ENCODE results near the gene TMEM45A. TPM values are rescaled to one million over a fixed set of nuclear protein-coding genes. Genes with fewer than 3 reads are reported as not detected.
A peak's percentile ranks its signal among the peaks of the same experiment; 100 is the strongest.

TMEM45A gene
- total and polyA plus RNA-seq, 7 donors = 1.5 to 5.4 (median 1.7) TPM

DNA sequence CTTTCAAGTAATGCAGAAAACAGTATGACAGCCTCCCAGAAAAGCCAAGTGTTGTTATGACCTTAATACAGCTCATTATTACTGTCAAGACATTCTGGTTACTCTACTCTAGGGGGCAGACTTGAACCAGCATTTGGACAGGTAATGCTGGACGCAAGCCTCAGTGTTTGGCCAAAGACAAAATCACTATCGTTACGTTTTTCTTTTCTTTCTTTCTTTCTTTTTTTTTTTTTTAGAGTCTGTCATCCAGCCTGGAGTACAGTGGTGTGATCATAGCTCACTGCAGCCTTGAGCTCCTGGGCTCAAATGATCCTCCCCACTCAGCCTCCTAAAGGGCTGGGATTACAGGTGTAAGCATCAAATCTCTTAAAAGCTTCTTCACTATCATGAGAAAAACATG, 29.4 kb upstream of the TMEM45A start:
- Histone ChIP-seq H3K4me3 (no peak overlapping the region), H3K9me3 (no peaks in the 10 kb centered on the region), H3K4me1 (no peaks in the 10 kb centered on the region), H3K36me3 (ENCODE audit: insufficient read depth in 1 of 2, low read depth in 1 of 2) (no peaks in the 10 kb centered on the region), H3K27me3 (ENCODE audit: insufficient read depth in 3 of 3, low read length in 2 of 3) (no peaks in the 10 kb centered on the region), H3K27ac (no peak overlapping the region)
- WGBS, 3 donors = 3 to 7% (median 6%) methylated on average over 3 of the region's 3 CpGs
- no peak for DNase-seq
- ATAC-seq = peak; percentile 68 to 90 (median 76)
- TF ChIP-seq, protein P1, sequence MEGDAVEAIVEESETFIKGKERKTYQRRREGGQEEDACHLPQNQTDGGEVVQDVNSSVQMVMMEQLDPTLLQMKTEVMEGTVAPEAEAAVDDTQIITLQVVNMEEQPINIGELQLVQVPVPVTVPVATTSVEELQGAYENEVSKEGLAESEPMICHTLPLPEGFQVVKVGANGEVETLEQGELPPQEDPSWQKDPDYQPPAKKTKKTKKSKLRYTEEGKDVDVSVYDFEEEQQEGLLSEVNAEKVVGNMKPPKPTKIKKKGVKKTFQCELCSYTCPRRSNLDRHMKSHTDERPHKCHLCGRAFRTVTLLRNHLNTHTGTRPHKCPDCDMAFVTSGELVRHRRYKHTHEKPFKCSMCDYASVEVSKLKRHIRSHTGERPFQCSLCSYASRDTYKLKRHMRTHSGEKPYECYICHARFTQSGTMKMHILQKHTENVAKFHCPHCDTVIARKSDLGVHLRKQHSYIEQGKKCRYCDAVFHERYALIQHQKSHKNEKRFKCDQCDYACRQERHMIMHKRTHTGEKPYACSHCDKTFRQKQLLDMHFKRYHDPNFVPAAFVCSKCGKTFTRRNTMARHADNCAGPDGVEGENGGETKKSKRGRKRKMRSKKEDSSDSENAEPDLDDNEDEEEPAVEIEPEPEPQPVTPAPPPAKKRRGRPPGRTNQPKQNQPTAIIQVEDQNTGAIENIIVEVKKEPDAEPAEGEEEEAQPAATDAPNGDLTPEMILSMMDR (IDR thresholded peaks at IDR 0.05) = peak; percentile 64
- intact Hi-C loops (cut with DNase I) = loop anchor here (2.0 to 10.0 kb wide), 4 partner anchors 128 to 734 kb away; no protein-coding TSS in a partner anchor

DNA sequence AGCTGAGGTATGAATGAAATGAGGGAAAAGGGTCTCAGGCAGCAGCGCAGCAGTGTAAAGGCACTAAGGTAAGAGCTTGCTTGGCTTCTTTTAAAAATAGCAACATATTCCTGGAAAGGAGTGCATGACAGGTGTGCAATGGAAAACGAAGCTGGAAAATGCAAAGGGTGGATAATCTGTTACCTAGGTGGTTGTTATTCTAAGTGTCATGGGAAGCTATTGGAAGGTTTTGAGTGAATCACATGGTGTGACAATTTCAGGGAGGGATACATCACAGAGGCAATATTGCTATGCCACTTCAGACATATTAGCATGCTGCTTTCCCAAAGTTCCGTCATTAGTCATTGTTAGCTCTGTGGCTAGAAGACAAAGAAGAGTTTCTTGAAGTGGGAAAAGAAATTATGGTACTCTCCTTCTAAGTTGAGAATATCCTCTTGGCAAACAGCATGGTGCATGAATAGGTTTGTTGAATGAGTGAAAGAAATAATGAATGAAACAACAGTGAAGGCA, 28.7 kb upstream of the TMEM45A start:
- no peak for ATAC-seq
- H3K36me3 ChIP-seq (ENCODE audit: insufficient read depth in 1 of 2, low read depth in 1 of 2) = no peaks in the 10 kb centered on the region
- TF ChIP-seq, protein P1 (IDR thresholded peaks at IDR 0.05) = no peak
- intact Hi-C loops (cut with DNase I) = loop anchor here (2.0 to 10.0 kb wide), 4 partner anchors 127 to 734 kb away; no protein-coding TSS in a partner anchor
- H3K4me1 ChIP-seq = no peaks in the 10 kb centered on the region
- no peak overlapping the region for H3K4me3 ChIP-seq
- DNase-seq = no peak
- H3K27ac ChIP-seq = no peak overlapping the region
- 46 to 58% (median 55%) methylated on average over 3 of the region's 3 CpGs for WGBS, 3 donors
- no peaks in the 10 kb centered on the region for H3K9me3 ChIP-seq
- H3K27me3 ChIP-seq (ENCODE audit: insufficient read depth in 3 of 3, low read length in 2 of 3) = no peaks in the 10 kb centered on the region

DNA sequence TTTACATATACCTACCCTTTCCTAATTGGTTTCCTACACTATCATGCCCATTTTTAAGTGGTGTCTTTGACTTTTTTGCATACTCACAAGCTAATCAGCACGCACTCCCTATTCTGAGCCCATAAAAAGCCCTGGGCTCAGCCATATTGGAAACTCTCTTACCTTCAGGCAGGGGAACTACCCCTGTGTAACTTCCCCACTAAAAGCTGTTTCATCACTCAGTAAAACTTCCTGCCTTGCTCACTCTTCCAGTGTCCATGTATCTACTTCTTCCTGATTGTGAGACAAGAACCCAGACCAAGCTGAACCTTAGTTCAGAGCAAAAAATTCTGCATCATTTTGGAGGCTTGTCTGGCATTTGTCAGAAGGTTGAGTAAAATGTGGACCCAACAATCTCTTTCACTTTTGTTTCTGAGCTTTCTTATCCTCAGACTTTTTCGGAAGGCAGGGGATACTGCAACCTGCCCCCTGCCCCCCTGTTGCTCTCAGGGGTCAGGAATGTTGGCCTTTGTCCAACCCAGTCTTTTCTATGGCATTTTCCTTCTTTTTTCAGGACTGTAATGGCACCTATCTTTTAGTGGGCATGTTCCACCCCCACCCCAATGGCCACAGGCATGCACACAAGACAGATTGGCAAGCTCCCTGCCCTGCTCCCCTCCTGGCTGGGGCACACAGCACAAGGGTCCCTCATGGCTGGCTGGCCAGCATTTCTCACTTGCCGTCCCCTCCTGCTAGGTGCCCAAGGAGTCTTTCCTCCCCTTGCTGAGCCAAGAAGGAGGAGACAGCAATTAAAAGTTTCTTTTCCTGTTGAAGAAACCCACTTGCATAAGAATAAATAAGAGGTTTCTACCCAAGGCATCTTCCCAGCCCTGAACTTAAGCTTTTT, 26.3 kb upstream of the TMEM45A start:
- no peak for ATAC-seq
- DNase-seq = no peak
- no peaks in the 10 kb centered on the region for H3K27me3 ChIP-seq (ENCODE audit: insufficient read depth in 3 of 3, low read length in 2 of 3)
- H3K4me3 ChIP-seq = no peak overlapping the region
- H3K4me1 ChIP-seq = no peaks in the 10 kb centered on the region
- 73 to 77% (median 77%) methylated on average over 3 of the region's 3 CpGs for WGBS, 3 donors
- H3K36me3 ChIP-seq (ENCODE audit: insufficient read depth in 1 of 2, low read depth in 1 of 2) = no peaks in the 10 kb centered on the region
- no peak overlapping the region for H3K27ac ChIP-seq
- intact Hi-C loops (cut with DNase I) = loop anchor here in 1 of 2 donors (10.0 kb wide), 1 partner anchor 329 kb away; no protein-coding TSS in a partner anchor
- H3K9me3 ChIP-seq = no peaks in the 10 kb centered on the region
- TF ChIP-seq, protein P1 (IDR thresholded peaks at IDR 0.05) = no peak

DNA sequence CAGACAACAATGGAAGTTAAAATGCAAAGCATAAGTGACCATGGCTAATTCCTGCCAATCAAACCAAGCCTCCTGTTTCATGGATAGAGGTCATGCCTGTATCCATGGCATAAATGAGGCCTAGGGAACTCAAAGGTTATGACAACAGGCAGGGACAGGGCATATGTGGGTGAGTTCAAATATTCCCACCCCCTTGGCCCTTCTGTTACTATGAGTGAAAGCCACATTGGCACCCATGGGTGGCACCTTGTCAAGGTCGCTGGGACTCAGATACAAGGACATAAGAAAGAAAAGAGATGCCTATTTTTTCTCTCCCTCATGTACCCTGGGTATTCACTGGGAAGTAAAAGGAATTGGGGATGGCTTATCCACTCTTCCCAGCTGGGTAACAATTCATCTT, 25.3 kb upstream of the TMEM45A start:
- Histone ChIP-seq H3K27me3 (ENCODE audit: insufficient read depth in 3 of 3, low read length in 2 of 3) (no peaks in the 10 kb centered on the region), H3K4me3 (no peak overlapping the region), H3K4me1 (no peaks in the 10 kb centered on the region), H3K36me3 (ENCODE audit: insufficient read depth in 1 of 2, low read depth in 1 of 2) (no peaks in the 10 kb centered on the region), H3K27ac (no peak overlapping the region), H3K9me3 (no peaks in the 10 kb centered on the region)
- ATAC-seq = no peak
- WGBS, 3 donors = 92 to 100% (median 100%) methylated on average over 1 of the region's 1 CpG
- no peak for DNase-seq
- TF ChIP-seq, protein P1 (IDR thresholded peaks at IDR 0.05) = no peak
- intact Hi-C loops (cut with DNase I) = loop anchor here in 1 of 2 donors (1.0 to 10.0 kb wide), 2 partner anchors 29 to 328 kb away; no protein-coding TSS in a partner anchor

All from psoas muscle (tissue), 8 donors.